ENCODE results near the gene COP1. TPM values are rescaled to one million over a fixed set of nuclear protein-coding genes. Genes with fewer than 3 reads are reported as not detected.

COP1 gene
- polyA plus RNA-seq, 1 donor (not counting 4 experiments of a cell fraction or from before 2014, with no cell fraction given) = 38.9 TPM

GRCh38 chr1:175920381-175920780 is 286.7 kb downstream of the COP1 start:
- Histone ChIP-seq H3K9me3 (ENCODE audit: control insufficient read depth, low read depth, low read length) (no peaks in the 10 kb centered on the region), H3K4me1 (ENCODE audit: control insufficient read depth, extremely low read depth, insufficient read depth, low read length) (no peaks in the 10 kb centered on the region), H3K9me1 (ENCODE audit: control insufficient read depth, extremely low read depth, insufficient read depth, low read length) (no peaks in the 10 kb centered on the region), H3K79me2 (ENCODE audit: control insufficient read depth, insufficient read depth, low read length) (no peaks in the 10 kb centered on the region), H3K9ac (ENCODE audit: control insufficient read depth, extremely low read depth, insufficient read depth, low read length) (no peak overlapping the region), H3K4me2 (ENCODE audit: control insufficient read depth, extremely low read depth, insufficient read depth, low read depth, low read length) (no peak overlapping the region), H4K20me1 (ENCODE audit: control insufficient read depth, extremely low read depth, insufficient read depth, low read length) (no peaks in the 10 kb centered on the region), H3K36me3 (ENCODE audit: control insufficient read depth in 2 of 2, extremely low read depth in 1 of 2, insufficient read depth in 2 of 2, low read length in 2 of 2) (peaks cover 0 to 1% of the 10 kb centered on the region in 2 experiments), H3K4me3 (ENCODE audit: control insufficient read depth in 2 of 3, extremely low read depth in 1 of 3, insufficient read depth in 2 of 3, low read depth in 1 of 3, low read length in 3 of 3) (no peak overlapping the region), H2AFZ (ENCODE audit: control insufficient read depth, low read length) (no peak overlapping the region), H3K27me3 (ENCODE audit: control insufficient read depth, extremely low read depth, insufficient read depth, low read length) (no peaks in the 10 kb centered on the region), H3K27ac (ENCODE audit: control insufficient read depth, insufficient read depth, low read length) (no peak overlapping the region)
- TF ChIP-seq EZH2 (IDR thresholded peaks at IDR 0.05; ENCODE audit: low read length) = no peak
- TF ChIP-seq, protein P1, sequence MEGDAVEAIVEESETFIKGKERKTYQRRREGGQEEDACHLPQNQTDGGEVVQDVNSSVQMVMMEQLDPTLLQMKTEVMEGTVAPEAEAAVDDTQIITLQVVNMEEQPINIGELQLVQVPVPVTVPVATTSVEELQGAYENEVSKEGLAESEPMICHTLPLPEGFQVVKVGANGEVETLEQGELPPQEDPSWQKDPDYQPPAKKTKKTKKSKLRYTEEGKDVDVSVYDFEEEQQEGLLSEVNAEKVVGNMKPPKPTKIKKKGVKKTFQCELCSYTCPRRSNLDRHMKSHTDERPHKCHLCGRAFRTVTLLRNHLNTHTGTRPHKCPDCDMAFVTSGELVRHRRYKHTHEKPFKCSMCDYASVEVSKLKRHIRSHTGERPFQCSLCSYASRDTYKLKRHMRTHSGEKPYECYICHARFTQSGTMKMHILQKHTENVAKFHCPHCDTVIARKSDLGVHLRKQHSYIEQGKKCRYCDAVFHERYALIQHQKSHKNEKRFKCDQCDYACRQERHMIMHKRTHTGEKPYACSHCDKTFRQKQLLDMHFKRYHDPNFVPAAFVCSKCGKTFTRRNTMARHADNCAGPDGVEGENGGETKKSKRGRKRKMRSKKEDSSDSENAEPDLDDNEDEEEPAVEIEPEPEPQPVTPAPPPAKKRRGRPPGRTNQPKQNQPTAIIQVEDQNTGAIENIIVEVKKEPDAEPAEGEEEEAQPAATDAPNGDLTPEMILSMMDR (optimal IDR thresholded peaks at IDR 0.05 in 1 of 3, IDR thresholded peaks at IDR 0.05 in 1 of 3, conservative IDR thresholded peaks at IDR 0.05 in 1 of 3; ENCODE audit: extremely low read depth in 1 of 3, insufficient read depth in 2 of 3, low read length in 3 of 3) = no peak
- dilution Hi-C loops (cut with MboI; ENCODE audit: extremely low pct_ligation_motif_present, low sequenced_read_pairs) = no loop called here
- no peak for DNase-seq (ENCODE audit: low read depth, low spot score)
- FAIRE-seq = no peak

DNA sequence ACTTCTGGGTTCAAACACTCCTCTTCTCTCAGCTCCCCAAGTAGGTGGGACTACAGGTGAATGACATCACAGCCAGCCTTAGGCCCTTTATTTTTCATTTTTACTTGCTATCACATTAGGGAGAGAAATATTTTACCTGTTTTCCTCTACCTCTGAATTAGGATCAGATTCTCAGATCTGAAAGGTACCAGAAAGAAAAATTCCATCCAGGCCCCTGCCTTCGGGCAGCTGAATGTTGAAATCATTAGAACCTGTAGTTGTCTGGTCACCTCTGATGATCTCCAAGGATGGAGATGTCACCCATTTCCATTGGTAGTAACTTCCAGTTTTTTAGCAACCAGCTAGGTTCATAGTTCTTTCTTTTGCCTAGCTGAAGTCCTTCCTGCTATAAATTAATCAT is 288.1 kb downstream of the COP1 start:
- Histone ChIP-seq H3K4me1 (ENCODE audit: control insufficient read depth, extremely low read depth, insufficient read depth, low read length) (no peaks in the 10 kb centered on the region), H3K9ac (ENCODE audit: control insufficient read depth, extremely low read depth, insufficient read depth, low read length) (no peak overlapping the region), H3K36me3 (ENCODE audit: control insufficient read depth in 2 of 2, extremely low read depth in 1 of 2, insufficient read depth in 2 of 2, low read length in 2 of 2) (peaks cover 0 to 1% of the 10 kb centered on the region in 2 experiments), H2AFZ (ENCODE audit: control insufficient read depth, low read length) (no peak overlapping the region), H3K9me1 (ENCODE audit: control insufficient read depth, extremely low read depth, insufficient read depth, low read length) (no peaks in the 10 kb centered on the region), H3K79me2 (ENCODE audit: control insufficient read depth, insufficient read depth, low read length) (no peaks in the 10 kb centered on the region), H3K9me3 (ENCODE audit: control insufficient read depth, low read depth, low read length) (no peaks in the 10 kb centered on the region), H4K20me1 (ENCODE audit: control insufficient read depth, extremely low read depth, insufficient read depth, low read length) (no peaks in the 10 kb centered on the region), H3K4me2 (ENCODE audit: control insufficient read depth, extremely low read depth, insufficient read depth, low read depth, low read length) (no peak overlapping the region), H3K27me3 (ENCODE audit: control insufficient read depth, extremely low read depth, insufficient read depth, low read length) (no peaks in the 10 kb centered on the region), H3K27ac (ENCODE audit: control insufficient read depth, insufficient read depth, low read length) (no peak overlapping the region), H3K4me3 (ENCODE audit: control insufficient read depth in 2 of 3, extremely low read depth in 1 of 3, insufficient read depth in 2 of 3, low read depth in 1 of 3, low read length in 3 of 3) (no peak overlapping the region)
- TF ChIP-seq, protein P1 (optimal IDR thresholded peaks at IDR 0.05 in 1 of 3, IDR thresholded peaks at IDR 0.05 in 1 of 3, conservative IDR thresholded peaks at IDR 0.05 in 1 of 3; ENCODE audit: extremely low read depth in 1 of 3, insufficient read depth in 2 of 3, low read length in 3 of 3) = no peak
- no peak for TF ChIP-seq EZH2 (IDR thresholded peaks at IDR 0.05; ENCODE audit: low read length)
- FAIRE-seq (no peak), DNase-seq (ENCODE audit: low read depth, low spot score) (no peak)
- dilution Hi-C loops (cut with MboI; ENCODE audit: extremely low pct_ligation_motif_present, low sequenced_read_pairs) = no loop called here
